ENCODE data around the gene RPS19. TPM values are rescaled to one million over a fixed set of nuclear protein-coding genes. Genes with fewer than 3 reads are reported as not detected.
"Not testable (repeated sequence)": the region's sequence is repeated elsewhere in the genome, so short reads cannot be mapped to it uniquely, and the experiment has no call there.

RPS19 gene
- total RNA-seq, 1 donor from 2014 or later = 1,837 TPM

- Mint-ChIP-seq H3K27me3 (ENCODE audit: unreplicated experiment) (peaks cover 35% of the 10 kb centered on the region), H3K4me1 (ENCODE audit: unreplicated experiment) (no peaks in the 10 kb centered on the region), H3K27ac (ENCODE audit: unreplicated experiment) (no peak overlapping the region), H3K36me3 (ENCODE audit: unreplicated experiment) (peaks cover 2% of the 10 kb centered on the region), H3K9me3 (ENCODE audit: unreplicated experiment) (no peaks in the 10 kb centered on the region), H3K4me3 (ENCODE audit: unreplicated experiment) (no peak overlapping the region)
- DNase-seq (ENCODE audit: extremely low spot score, unreplicated experiment) = no peak
- TF ChIP-seq CTCF (IDR thresholded peaks at IDR 0.05) = no peak
These were observed 52.1 kb downstream of the RPS19 start for GRCh38 chr19:41911889-41912731.

- H3K4me3 Mint-ChIP-seq (ENCODE audit: unreplicated experiment) = no peak overlapping the region
- no peaks in the 10 kb centered on the region for H3K4me1 Mint-ChIP-seq (ENCODE audit: unreplicated experiment)
- H3K27ac Mint-ChIP-seq (ENCODE audit: unreplicated experiment) = no peak overlapping the region
- TF ChIP-seq CTCF (IDR thresholded peaks at IDR 0.05) = no peak
- no peaks in the 10 kb centered on the region for H3K36me3 Mint-ChIP-seq (ENCODE audit: unreplicated experiment)
- no peaks in the 10 kb centered on the region for H3K9me3 Mint-ChIP-seq (ENCODE audit: unreplicated experiment)
- DNase-seq (ENCODE audit: extremely low spot score, unreplicated experiment) = no peak
- H3K27me3 Mint-ChIP-seq (ENCODE audit: unreplicated experiment) = peaks cover 35% of the 10 kb centered on the region
These were observed 53.0 kb downstream of the RPS19 start for GRCh38 chr19:41912899-41913537.

- no peak overlapping the region for H3K27ac Mint-ChIP-seq (ENCODE audit: unreplicated experiment)
- no peak overlapping the region for H3K4me3 Mint-ChIP-seq (ENCODE audit: unreplicated experiment)
- H3K36me3 Mint-ChIP-seq (ENCODE audit: unreplicated experiment) = no peaks in the 10 kb centered on the region
- H3K4me1 Mint-ChIP-seq (ENCODE audit: unreplicated experiment) = no peaks in the 10 kb centered on the region
- peaks cover 35% of the 10 kb centered on the region for H3K27me3 Mint-ChIP-seq (ENCODE audit: unreplicated experiment)
- no peaks in the 10 kb centered on the region for H3K9me3 Mint-ChIP-seq (ENCODE audit: unreplicated experiment)
- DNase-seq (ENCODE audit: extremely low spot score, unreplicated experiment) = no peak
- TF ChIP-seq CTCF (IDR thresholded peaks at IDR 0.05) = no peak
These were observed 53.7 kb downstream of the RPS19 start for GRCh38 chr19:41913538-41914423.

- not testable (repeated sequence) for H3K4me3 Mint-ChIP-seq (ENCODE audit: unreplicated experiment); H3K27ac Mint-ChIP-seq (ENCODE audit: unreplicated experiment); H3K9me3 Mint-ChIP-seq (ENCODE audit: unreplicated experiment); H3K4me1 Mint-ChIP-seq (ENCODE audit: unreplicated experiment); H3K36me3 Mint-ChIP-seq (ENCODE audit: unreplicated experiment); DNase-seq (ENCODE audit: extremely low spot score, unreplicated experiment)
- H3K27me3 Mint-ChIP-seq (ENCODE audit: unreplicated experiment) = peaks cover 35% of the 10 kb centered on the region
These were observed 54.4 kb downstream of the RPS19 start for GRCh38 chr19:41914424-41914834.

GRCh38 chr19:41915021-41915775, 55.1 kb downstream of the RPS19 start:
- no peak for TF ChIP-seq CTCF (IDR thresholded peaks at IDR 0.05)
- no peaks in the 10 kb centered on the region for H3K9me3 Mint-ChIP-seq (ENCODE audit: unreplicated experiment)
- no peak for DNase-seq (ENCODE audit: extremely low spot score, unreplicated experiment)
- H3K4me1 Mint-ChIP-seq (ENCODE audit: unreplicated experiment) = no peaks in the 10 kb centered on the region
- H3K27me3 Mint-ChIP-seq (ENCODE audit: unreplicated experiment) = peaks cover 34% of the 10 kb centered on the region
- H3K36me3 Mint-ChIP-seq (ENCODE audit: unreplicated experiment) = no peaks in the 10 kb centered on the region
- H3K4me3 Mint-ChIP-seq (ENCODE audit: unreplicated experiment) = no peak overlapping the region
- H3K27ac Mint-ChIP-seq (ENCODE audit: unreplicated experiment) = no peak overlapping the region
